Epithelial cell of proximal tubule (primary cell): ENCODE results near the gene FAF1. TPM values are rescaled to one million over a fixed set of nuclear protein-coding genes. Genes with fewer than 3 reads are reported as not detected.
A peak's percentile ranks its signal among the peaks of the same experiment; 100 is the strongest.
"Not testable (repeated sequence)": the region's sequence is repeated elsewhere in the genome, so short reads cannot be mapped to it uniquely, and the experiment has no call there.

ENCODE experiments used
- DNase-seq: peaks from one replicate; pipeline ENCODE4 v3.0.0-alpha.2; 2011; ENCODE audit warnings: low read depth
- H3K4me3 ChIP-seq: 2 replicates; pipeline ENCODE4 v1.5.1; 2011; ENCODE audit warnings: low read depth, mild to moderate bottlenecking, low read length
- CTCF ChIP-seq: conservative IDR thresholded peaks from 2 replicates; pipeline ENCODE4 v1.5.1; 2012; ENCODE audit warnings: low read depth, mild to moderate bottlenecking, low read length
- total RNA-seq: library from RNA; depleted of rRNA; stranded (reverse); fragments of >200 nt; gene quantifications from 2 replicates; pipeline ENCODE4 v1.2.3, GENCODE V29; 2015

The FAF1 gene
- total RNA-seq, 1 donor from 2014 or later: 54.1 TPM

GRCh38 chr1:50742523-50742922, 217.5 kb downstream of the FAF1 start:
- no peak overlapping the region for H3K4me3 ChIP-seq
- peak; percentile 84 for DNase-seq
- no peak for TF ChIP-seq CTCF

- no peak overlapping the region for H3K4me3 ChIP-seq
- DNase-seq: no peak
- TF ChIP-seq CTCF: no peak
Measured at GRCh38 chr1:50739125-50739524, 220.9 kb downstream of the FAF1 start.

- no peak overlapping the region for H3K4me3 ChIP-seq
- no peak for DNase-seq
- peak; percentile 50 for TF ChIP-seq CTCF
Measured at GRCh38 chr1:50735443-50735842, 224.6 kb downstream of the FAF1 start.

GRCh38 chr1:50727578-50727977, 232.5 kb downstream of the FAF1 start:
- H3K4me3 ChIP-seq, DNase-seq: not testable (repeated sequence)

GRCh38 chr1:50724626-50725286, 235.3 kb downstream of the FAF1 start:
- no peak overlapping the region for H3K4me3 ChIP-seq
- no peak for DNase-seq
- TF ChIP-seq CTCF: no peak

- TF ChIP-seq CTCF: no peak
- no peak overlapping the region for H3K4me3 ChIP-seq
- no peak for DNase-seq
Measured at GRCh38 chr1:50720457-50721053, 239.5 kb downstream of the FAF1 start.

- H3K4me3 ChIP-seq: no peak overlapping the region
- TF ChIP-seq CTCF: no peak
- no peak for DNase-seq
Measured at GRCh38 chr1:50719126-50719525, 240.9 kb downstream of the FAF1 start.
